ENCODE data around the gene GOLGA6L9.
"Not testable (repeated sequence)": the region's sequence is repeated elsewhere in the genome, so short reads cannot be mapped to it uniquely, and the experiment has no call there.

The GOLGA6L9 gene

DNA sequence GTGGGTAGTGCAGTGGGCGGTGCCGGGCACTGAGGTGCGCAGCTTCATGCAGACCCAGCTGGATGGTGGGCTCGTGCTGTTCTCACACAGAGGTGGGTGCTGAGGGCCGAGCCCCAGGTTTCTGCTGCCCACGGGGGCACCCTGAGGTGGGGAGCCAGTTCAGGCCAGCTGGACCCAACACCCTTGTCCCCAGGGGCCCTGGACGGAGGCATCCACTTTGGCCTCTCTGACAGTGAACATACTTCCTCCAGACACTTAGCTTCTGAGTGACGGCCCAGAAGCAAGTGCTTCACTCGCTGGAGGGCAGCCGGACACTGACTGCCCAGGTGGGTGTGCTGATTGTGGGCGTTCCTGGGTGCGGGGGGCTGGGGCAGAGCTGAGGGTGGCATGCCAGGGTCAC, 39.8 kb downstream of the GOLGA6L9 start:
- DNase-seq (ENCODE audit: low read depth in 3 of 3) = not testable (repeated sequence)

DNA sequence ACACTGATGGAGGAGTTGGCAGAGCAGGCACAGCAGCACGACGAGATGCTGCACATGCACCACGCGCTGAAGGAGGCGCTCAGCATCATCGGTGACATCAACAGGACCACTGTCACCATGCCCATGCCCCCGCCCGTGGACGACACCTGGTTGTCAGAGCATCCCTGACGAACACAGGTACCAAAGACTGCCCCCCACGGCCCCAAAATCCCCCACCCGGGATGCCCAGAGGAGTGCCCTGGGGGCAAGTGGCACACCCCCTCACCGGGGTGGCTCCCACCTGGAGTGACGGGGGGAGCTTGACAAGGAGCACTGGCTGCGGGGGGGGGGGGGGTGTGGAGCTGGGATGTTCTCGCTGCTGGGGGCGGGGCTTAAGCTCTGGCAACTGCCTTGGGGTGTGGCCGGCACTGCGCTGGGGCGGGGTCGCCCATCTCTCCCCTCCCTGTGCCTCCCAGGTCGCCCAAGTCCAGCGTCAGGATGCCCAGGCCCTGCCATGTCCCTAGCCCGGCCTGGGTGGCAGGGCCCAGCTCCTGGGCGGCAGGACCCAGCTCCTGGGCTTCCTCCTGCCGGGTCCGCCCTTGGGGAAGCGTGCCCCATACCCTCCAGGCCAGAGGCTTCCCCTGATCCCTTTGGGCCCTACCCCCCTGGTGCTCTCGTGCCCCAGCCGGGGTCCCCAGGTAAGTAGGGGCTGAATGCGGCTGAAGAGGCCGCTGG, 42.8 kb downstream of the GOLGA6L9 start:
- DNase-seq (ENCODE audit: low read depth in 3 of 3) = not testable (repeated sequence)

DNA sequence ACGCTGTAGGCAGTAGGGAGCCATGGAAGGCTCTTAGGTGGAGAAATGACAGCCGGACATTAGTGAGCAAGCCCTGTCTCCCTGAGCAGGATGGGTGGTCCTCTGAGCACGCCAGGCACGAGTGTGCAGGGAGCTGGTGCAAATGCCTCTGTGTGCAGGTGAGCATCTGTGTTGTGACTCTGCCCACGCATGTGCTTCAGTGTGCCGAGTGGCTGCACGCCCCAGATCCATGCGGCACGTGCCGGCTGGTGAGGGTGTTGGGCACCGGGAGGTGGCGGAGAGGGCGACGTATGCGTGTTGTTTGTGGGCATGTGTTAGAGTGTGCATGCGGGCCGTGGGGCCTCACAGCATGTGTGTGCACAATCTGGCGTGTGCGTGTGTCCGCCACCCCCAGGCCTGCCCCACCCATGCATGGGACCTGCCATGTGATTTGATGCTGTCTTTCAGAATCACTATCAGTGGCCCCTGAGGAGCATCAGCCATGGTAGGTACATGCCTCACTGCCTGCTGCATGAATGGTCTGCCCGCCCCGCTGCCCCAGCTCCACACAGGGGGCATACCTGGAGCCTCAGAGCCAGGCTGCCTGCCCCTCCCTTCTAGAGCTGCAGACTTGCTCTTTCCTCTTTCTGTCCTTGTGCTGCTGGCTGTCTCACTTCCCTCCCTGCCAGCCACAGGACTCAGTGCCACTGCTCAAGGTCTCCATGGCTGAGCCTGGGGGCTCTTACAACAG, 45.1 kb downstream of the GOLGA6L9 start:
- not testable (repeated sequence) for DNase-seq (ENCODE audit: low read depth in 3 of 3)

DNA sequence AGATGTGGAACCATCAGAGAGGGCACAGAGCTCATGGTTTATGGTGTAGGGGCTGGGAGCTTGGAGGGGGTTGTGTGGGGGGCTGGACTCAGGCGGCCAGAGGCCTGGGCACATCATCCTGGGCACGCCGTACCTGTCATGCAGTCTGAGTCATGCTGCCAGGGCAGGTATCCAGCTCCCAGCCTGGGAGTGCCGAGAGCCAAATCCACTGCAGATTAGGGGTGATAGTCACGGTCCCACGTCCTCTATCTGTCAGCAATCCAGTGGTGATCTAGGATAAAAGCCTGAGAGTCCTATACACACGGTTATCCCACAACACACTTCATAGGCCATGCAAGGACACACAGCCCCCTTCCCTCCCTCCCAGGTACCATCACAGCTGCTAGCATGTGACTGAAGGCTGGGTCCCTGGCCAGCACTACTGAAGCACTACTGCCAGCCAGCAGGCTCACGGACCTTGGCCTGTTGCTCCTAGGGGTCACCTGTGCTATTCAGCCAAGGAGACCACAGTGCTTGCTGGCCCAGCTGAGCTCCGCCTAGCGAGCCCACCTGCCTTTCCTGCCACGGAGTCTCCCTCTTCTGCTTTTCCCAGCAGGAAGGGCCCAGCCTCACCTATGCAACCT, 45.8 kb downstream of the GOLGA6L9 start:
- DNase-seq (ENCODE audit: low read depth in 3 of 3) = not testable (repeated sequence)

DNA sequence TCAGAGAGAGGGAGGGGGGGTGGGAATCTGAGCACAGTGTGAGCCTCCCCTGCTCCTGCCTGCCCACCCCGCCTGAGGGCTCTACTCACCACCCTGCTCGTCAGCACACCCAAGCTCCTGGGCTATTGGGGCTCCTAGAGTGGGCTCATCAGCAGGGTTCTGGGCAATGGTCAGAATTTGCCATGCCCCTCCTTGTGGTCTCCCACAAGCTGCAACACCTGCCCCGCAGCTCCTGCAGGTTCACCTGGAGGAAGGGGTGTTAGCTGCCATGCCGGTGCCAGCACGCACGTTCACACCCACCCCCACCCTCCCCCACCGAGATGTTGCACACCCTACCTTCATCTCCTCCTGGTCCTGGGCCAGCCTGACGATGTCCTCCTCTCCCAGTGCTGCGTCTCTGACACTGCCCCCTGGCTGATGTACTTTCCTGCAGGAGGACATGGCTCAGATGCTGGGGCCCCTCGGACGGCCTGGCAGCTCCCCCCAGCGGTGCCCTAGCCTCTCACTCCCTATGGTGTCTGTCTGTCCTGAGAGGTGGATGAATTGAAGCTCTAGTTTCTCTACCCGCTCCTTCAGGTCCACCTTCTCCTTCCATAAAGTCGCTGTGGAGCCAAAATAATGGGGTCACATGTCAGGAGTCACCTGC, 47.2 kb downstream of the GOLGA6L9 start:
- not testable (repeated sequence) for DNase-seq (ENCODE audit: low read depth in 3 of 3)

DNA sequence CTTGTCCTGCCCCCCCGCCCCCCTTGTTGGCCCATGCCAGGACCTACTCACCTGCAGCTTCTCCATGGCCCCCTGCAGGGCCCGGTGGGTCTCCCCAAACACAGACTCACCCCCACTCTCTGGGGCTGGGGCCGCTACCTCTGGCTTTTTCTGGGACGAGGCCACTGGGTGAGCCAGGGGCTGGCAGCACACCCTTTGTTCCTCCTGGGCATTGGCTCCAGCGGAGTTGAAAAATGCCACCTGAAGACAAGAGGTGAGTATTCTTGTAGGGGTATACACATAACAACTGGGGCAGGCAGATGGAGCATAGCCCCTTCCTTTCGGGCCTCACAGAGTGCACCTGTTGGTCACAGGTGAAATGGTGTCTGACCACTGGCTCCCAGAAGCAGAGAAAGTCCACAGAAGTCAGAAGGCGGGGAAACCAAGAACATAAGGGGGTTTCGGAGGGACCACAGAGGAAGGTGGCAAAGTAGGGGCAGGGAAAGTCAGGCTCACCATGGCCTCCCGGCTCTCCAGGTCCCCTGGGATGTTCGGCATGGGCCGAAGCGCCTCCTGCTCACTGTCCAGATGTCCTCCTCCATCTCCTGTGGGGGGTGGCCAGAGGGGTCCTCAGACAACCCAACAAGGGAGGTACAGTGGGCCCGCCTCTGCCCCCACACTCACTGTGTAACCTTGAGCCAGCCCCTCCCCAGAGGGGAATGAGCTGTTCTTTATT, 47.9 kb downstream of the GOLGA6L9 start:
- not testable (repeated sequence) for DNase-seq (ENCODE audit: low read depth in 3 of 3)

Measured in stimulated activated CD4-positive, alpha-beta T cell treated with anti-CD3 and anti-CD28 coated beads, TNF-alpha, amount 100 ng/mL, for 4 hours (primary cell).